Inferior parietal cortex (tissue), 1 donor: ENCODE data around the gene SIL1.
"Not testable (repeated sequence)": the region's sequence is repeated elsewhere in the genome, so short reads cannot be mapped to it uniquely, and the experiment has no call there.

Experiments used
- DNase-seq: peaks from one replicate; pipeline ENCODE4 v3.0.0-alpha.2; 2016; ENCODE audit errors: extremely low spot score

The SIL1 gene

DNA sequence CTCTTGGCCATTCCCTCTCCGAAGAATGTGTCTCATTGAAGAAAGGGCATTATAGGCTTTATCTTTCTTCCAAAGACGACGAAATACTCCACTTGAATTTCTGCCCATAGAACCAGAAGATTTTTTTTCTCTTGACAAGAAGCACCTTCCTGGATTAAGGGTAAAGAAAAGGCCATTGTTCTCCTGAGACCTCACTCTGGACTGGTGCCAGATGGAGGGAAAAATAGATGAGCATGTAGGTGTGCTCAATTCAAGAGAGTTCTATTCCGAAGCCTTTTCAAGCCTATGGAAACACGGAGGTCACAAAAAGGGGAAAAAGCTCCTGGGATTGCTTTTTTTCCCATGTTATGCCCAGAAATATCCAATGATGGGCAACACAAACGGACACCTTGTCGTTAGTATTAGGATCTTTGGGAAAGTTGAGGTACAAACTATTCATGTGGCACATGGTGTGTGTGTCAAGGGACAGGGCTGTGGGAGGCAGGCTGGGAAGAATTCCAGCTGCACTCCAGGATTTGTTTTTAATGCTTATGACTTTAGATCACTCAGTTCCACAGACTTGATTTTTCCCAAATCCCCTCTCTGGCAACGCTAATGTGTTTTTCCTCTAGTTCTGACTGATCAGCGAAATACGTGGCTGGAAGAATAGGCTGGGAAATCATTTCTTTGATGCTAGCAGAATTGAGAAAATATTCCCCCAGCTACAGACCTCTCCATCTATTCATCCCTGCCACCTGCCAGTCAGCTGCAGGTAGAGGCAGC, 89.9 kb downstream of the SIL1 start:
- DNase-seq = no peak

DNA sequence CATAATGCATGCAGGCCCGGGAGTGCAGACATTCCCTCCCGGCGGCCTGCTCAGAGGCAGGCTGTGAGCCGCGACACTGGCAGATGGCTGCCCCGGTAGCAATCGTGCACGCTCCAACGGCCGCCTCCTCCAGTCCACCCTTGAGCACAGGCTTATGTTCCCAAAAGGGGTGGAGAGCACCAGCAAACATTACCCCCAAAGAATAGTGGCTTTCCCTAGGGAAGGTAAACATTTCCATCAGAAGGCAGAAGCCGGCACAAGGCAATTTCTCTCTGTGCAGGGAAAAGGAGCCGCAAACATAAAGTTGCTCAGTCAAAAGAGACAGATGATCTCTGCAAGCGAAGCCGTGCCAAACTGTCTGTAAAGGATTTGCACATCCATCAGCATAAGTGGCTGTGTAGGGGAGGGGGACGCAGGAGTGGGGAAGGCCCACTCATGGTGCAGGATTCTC, 92.5 kb downstream of the SIL1 start:
- peak; percentile 63 for DNase-seq

DNA sequence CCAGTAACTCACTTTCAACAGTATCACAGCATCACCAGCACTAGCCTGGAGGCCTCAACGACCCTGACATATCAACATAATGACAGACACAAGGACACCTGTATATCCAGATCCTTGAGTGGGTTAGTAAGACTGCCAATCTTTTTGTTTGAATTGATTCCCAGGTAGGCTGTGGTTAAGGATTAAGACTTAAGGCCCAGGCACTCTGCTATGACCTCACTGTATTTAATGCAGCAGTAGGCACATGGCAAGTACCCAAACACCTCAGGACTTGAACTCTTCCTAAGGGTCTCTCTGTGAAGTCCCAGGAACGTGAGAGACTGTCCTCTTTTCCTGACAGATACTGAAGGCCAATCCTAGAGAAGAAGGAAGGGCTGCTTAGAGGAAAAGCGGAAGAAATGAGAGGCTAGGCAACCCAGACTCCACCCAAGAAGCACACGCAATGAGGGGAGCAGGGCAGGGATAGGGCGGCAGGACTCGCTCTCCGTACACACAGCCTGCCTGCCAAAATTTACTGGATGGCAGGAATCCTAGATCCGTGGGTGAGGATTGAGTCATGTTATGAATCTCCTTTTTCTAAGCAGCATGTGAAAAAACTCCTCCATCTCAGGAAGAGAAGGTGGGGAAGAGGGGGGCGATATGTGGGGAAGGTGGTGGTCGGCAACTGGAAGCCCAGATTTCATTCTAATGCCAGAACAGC, 93.4 kb downstream of the SIL1 start:
- DNase-seq = peak; percentile 70

DNA sequence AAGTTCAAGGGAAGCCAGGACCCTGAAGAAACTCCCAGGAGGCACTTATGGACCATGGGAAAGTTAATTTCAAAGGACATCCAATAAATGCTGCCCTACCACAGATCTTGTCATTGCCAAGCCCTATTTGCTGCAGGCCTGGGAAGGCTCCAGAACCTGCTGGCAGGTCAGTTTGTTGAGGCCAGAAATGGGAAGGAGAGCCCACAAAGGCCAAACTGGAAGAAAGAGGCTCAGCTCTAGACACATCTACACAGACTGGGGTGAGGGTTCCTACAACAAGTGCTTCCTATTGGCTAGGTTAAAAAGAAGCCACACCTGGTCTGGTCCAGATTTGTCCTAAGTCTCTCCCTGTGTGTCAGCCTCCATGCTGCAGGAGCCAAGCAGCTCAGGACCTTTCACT, 94.4 kb downstream of the SIL1 start:
- DNase-seq = no peak

DNA sequence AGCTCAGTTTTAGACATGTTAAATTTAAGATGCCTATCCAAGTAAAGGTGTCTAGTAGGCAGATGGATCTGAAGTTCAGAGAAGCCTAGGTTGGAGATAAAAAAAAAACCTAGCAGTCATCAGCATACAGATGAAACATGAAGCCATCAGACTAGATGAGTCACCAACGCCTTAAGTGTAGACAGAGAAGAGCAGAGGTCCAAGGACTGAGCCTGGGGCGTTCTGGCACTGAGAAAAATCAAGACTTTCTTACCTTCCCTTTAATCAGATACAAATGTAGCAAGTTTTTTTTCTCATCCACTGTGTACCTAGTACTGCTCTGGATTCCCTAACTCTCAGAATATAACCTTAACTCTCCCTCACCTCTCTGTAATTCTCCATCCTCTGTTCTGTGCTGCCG, 97.3 kb downstream of the SIL1 start:
- DNase-seq = no peak

DNA sequence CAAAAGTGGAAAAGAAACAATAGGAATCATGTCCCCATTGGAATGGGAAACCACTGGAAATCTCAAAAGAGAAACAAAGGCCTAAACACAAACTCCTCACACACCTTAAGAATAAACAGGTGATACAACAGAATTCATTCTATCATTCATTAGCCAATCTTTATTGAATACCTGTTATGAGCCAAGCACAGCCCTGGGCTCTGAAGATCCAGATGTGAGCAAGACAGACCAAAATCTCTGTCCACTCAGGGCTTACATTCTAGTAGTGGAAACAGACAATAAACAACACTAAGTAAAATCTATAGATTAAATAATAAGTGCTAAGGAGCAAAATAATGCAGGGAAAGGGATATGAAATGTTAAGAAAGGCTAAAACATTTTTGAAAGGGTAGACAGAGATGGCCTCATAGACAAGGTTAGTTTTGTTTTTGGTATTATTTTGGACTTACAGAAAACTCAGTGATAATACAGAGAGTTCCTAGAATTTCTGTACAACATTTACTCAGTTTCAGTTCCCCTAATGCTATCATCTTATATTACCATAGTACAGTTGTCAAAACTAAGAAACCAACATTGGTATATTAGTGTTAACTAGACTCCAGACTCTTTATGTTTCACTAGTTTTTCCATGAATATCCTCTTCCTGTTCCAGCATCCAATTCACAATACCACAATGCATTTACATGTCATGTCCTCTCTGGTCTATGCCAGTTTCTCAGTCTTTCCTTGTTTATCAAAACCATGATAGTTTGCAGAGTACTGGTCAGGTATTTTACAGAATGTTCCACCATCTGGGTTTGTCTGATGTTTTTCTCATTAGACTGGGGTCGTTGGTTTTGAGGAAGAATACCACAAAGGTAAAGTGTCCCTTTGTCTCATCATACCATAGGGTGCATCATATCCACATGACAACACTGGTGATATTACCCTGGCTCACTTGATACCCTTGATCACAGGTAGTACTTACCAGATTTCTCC, 103.7 kb downstream of the SIL1 start:
- DNase-seq = no peak

DNA sequence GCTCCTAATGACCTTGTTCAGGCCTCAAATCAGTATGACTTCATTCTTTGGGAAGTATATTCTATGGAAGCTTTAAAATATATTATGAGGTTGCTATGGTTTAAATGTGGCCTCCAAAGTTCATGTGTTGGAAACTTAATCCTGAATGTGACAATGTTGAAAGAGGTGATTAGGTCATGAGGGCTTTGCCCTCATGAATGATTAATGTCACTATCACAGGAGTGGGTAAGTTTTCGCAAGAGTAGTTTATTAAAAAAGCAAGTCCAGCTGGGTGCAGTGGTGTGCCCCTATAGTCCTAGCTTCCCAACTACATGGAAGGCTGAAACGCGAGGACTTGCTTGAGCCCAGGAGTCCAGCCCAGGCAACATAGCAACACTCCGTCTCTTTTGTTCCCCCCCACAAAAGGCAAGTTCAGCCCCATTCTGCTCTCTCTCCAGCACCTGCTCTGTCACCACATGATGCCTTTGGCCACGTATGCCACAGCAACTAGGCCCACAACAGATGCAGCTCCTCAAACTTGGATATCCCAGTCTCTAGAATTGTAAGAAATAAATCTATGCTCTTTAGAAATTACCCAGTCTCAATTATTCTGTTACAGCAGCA, 105.3 kb downstream of the SIL1 start:
- DNase-seq = no peak

DNA sequence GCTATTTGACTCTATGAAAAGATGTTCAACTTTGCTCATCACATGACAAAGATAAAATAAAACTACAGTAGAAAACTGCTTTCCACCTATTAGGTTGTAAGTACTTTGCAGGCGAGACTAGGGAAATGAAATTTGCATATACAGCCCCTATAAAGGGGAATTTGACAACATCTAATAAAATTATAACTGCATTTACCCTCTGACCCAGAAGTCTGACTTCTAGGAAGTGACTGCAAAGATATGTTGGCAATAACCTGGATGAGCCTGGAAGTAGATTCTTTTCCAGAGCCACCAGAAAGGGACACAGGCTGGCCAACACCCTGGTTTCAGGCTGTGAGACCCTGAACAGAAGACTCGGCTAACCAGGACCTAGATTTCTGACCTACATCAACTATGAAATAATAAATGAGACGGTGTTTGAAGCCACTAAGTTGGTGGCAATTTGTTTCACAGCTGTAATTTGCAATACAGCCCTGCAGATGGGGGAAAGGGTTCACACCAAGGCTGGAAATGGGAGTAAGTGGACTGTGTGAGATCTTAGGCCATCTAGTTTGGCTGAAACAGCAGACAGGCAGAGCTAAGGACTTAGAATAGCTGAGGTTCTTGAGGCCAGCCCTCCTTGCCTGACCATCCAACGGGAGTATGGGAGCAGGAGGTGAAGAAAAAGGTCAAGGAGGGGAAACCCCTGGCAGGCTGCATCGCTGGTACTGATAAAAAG, 106.6 kb downstream of the SIL1 start:
- DNase-seq = no peak

DNA sequence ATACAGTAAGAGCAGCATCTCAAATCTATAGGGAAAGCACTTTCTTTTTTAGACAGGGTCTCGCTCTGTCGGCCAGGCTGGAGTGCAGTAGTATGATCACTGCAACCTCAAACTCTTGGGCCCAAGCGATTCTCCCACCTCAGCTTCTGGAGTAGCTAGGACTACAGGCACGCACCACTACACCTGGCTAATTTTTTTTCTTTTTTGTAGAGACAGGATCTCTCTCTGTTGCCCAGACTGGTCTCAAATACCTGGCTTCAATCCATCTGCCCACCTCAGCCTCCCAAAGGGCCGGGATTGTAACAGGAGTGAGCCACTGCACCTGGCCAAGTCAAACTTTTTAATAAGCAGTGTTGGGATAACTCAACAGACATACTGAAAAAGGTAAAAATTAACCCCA, 107.6 kb downstream of the SIL1 start:
- DNase-seq = no peak

DNA sequence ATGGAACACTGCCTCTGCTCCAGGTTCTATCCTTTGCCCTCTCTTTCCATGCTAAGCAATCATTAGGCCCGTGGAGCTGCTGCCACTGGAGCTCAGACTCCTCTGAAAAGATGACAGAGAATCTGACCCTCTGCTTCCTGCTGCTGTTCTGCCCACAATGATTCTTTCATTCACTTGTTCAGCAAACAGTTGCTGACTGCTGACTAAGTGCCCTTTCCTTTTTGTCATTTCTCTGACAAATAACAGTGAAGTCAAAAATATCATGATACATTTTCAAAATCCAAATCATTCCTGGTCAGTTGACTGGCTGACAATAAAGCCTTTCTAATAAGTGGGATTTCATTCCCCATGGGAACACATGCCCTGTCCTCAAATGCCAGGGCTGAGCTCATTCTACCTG, 110.1 kb downstream of the SIL1 start:
- DNase-seq = no peak

DNA sequence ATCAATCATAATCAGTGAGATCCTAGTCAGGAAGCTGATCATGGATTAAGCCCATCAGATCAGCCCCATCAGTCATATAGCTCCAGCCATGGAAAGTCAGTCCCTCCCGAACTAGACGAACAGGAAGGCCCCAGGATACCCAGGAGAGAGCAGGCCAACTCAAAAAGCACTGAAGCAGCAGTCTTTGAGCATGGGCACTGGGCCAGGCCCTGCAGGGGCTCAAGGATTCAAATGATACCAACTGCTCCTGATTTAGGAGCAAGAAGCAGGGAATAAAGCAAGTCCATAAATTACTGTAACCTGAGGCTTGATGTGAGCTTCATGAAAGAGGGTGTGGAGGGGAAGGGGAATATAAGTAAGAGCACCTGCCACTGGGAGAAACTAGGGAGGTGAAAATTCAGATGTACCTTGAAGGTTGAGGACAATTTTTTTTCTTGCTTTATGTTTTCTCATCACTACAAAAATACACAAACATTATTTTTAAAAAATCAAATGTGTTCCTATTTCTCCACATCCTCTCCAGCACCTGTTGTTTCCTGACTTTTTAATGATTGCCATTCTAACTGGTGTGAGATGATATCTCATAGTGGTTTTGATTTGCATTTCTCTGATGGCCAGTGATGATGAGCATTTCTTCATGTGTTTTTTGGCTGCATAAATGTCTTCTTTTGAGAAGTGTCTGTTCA, 115.2 kb downstream of the SIL1 start:
- no peak for DNase-seq

DNA sequence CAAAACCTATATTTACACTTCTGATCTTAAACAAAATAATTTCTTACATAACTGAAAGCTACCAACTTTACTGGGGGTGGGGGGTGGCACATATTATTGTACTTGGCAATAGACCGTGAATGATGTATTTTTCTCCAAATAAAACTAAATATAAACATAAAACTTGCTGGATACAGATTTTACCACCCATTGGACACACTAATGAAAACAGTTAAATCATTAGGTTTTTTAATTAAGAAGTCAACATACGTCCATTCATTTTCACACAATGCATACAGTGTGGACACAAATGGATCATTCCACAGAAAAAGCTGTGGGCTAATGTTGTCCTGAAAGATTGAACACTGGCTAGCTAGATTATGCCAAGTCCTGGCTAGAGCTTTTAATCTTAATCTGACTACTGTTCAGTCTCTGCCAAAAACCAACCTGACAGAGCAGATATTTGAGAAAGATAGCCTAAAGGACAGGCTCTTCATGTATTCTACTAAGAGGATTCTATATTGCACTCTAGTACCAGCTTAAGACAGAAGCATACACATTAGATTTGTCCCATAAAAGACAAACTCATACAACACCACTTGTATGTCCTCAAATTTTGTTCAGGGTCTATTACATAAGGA, 118.1 kb downstream of the SIL1 start:
- DNase-seq = no peak

DNA sequence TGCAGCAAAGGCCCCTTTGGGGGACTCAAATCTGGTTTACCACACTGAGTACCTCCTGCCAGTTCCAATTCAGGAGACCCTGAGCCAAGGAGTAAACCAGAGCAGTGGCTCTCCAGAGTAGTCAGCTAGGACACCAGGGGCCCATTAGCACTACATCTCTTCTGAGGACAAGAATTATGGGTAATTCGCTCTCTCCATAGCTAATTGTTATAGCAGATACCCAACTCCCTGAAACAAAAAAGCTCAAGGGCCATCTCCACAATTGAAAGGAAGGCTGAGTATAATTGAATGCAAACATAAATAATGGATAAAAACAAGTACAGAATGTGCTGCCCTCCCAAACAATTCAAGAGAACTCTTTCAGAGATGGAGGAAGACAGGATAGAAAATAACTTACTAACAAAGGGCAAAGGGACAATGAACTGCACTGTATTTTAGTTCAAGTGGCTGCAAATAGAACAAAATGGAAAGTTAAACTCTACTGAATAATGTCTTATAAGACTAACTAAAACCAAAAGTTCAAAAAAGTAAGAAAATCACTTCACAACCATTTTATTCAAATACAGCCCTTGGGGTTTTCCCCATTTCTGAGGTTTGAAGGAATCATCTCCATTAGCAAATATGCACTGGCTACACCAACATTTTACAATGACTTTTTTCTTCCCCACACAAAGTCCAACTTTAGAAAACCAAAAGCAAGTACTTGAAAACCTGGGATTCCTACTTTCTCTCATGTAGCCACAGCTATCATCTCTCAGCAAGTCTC, 118.8 kb downstream of the SIL1 start:
- no peak for DNase-seq

DNA sequence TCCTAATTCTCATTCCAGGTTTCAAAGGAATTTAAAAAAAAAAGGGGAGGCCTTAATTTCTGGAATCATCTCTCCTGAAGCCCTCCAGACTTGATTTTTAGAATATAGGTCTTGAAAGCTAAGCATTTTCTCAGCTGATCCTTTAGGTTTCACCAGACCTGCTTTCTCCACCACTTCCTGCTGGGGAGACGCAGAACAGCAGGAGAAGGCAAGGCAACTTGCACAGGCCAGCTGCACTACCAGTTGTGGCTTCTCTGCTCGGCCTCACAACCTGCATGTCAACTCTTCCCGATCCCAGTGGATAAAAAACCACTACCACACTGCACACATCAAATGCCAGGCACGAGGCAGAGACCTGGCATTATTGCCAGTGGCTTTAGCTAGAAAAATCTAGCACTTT, 119.8 kb downstream of the SIL1 start:
- no peak for DNase-seq

DNA sequence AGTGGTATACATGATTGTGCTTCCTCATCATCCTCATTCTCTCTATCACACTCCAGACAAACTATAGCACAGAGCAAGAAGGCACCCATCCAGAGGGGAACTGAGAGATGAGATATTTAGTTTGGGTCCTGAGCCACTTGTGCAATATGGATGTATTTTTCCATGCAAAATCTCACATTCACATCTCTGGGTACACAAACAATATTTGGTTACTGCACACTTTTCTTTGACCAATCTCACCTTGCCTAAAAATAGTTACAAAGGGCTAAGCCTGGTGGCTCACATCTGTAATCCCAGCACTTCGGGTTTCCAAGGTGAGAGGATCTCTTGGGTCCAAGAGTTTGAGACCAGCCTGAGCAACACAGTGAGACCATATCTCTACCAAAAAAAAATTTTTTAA, 120.3 kb downstream of the SIL1 start:
- no peak for DNase-seq

DNA sequence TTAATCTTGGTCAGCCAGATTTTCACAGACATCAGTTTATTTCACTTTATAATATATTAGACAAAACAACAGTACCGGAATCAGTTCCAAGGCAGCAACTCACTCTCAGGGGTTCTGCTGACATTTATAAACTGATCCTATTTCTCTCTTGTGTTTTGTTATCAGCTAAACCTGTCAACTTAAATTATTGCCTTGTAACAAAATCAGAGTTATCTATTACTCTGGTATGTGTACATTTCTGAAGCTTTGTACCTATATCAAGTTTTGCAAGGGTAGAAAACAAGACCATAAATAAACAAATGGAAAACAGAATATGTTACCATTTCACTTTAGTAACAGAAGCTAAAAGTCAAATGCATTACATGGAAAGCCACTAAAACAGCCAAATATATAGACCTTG, 122.1 kb downstream of the SIL1 start:
- no peak for DNase-seq

DNA sequence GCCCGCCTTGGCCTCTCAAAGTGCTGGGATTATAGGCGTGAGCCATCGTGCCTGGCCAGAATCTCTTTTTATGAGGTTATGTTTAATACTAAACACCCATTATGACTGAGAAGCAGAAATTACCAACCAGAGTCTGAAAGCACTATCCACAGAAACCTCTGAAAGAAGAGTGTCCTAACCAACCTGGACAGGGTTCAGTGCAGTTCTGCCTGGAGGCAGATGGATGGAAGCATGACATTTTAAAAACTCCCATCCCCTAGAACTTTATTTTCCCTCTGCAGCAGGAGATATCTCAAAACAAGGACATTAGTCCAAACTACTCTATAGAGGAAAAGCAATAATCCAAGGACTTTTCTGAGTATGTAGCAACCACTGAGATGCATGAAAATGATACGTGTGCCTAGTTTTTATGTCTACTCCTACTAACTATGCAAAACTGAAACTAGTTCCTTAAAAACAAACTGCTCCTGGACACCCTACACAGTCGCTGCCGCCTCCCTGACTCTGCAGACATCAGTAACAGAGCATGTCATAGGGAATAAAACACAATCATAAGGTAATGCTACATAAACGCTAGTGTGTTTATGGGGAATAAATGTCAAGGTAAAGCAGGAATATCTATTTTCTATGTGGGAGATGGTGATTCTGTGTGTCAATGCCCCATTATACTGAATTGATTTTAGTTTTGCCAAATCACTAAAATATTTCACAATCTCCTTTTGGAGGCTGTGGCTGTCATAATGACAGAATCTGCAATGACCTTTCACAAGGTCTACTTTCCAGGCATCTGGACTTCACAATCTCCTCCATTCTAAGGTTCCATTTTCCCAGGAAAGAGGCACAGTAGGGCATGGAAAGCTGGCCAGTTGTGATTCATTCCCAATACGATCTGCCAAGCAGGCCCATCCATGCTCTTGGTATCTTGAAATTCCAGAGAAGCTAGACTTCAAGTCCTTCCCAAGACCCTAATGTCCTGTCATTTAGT, 122.8 kb downstream of the SIL1 start:
- DNase-seq = no peak

DNA sequence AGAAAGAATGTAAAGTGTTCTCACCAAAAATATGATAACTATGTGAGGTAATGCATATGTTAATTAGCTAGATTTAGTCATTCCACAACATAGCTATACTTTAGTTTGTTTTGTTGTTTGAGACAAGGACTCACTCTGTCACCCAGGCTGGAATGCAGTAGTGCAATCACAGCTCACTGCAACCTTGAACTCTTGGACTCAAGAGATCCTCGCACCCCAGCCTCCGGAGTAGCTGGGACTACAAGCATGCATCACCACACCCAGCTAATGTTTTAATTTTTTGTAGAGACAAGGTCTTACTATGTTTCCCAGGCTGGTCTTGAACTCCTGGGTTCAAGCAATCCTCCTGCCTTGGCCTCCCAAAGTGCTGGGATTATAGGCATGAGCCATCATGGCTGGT, 124.2 kb downstream of the SIL1 start:
- DNase-seq = not testable (repeated sequence)
